ENCODE data around the gene OR51F2. TPM values are rescaled to one million over a fixed set of nuclear protein-coding genes. Genes with fewer than 3 reads are reported as not detected.

OR51F2 gene, protein sequence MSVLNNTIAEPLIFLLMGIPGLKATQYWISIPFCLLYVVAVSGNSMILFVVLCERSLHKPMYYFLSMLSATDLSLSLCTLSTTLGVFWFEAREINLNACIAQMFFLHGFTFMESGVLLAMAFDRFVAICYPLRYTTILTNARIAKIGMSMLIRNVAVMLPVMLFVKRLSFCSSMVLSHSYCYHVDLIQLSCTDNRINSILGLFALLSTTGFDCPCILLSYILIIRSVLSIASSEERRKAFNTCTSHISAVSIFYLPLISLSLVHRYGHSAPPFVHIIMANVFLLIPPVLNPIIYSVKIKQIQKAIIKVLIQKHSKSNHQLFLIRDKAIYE
- not detected in 2 replicates for total RNA-seq (2021)
- long read RNA-seq: 0 reads

DNA sequence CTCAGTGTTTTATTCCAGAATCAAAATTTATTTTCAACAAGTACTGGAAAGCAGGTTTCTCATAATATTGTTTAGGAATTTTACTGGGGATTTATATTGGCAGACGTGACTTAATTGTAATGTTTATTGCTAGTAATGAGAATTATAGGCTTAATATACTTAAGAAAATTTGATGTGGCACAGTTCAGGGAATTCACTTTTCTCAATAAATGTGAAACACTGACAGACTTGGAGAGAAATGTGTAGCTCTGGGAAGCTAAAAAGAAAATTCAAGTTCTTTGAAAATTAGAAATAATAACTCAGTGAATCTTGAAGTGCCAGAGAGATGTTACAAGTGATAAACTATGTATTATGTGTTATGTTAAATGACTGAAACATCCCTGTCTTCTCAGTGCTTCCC lies at the start of gene OR51F2:
Gene OR51F2, plus strand, starts transcription at position 301 of the 400 bp plus-strand sequence. CDS start 101 bp downstream, outside the sequence.
- H2BK15ac ChIP-seq (ENCODE audit: low read depth, low read length): no peak within 1 kb of the TSS

More for the DNA sequence above, at the start of gene OR51F2:
- H3K9me3 ChIP-seq (ENCODE audit: control insufficient read depth, low read depth, low read length): no peaks in the 10 kb centered on the region
- WGBS (ENCODE audit: extremely low coverage, insufficient read length, low lambda C conversion rate): no CpG with 5 or more reads among the region's 1 CpG
- H3K79me2 ChIP-seq (ENCODE audit: insufficient read depth, low read length): no peaks in the 10 kb centered on the region
- no peaks in the 10 kb centered on the region for H3K23me2 ChIP-seq (ENCODE audit: insufficient read length, low read depth, low read length, poor library complexity, severe bottlenecking)
- no peak within 1 kb of the TSS for H3T11ph ChIP-seq (ENCODE audit: low read length)
- no peak within 1 kb of the TSS for H2BK20ac ChIP-seq (ENCODE audit: low read depth, low read length, poor library complexity, severe bottlenecking)
- no peak within 1 kb of the TSS for H3K4me2 ChIP-seq (ENCODE audit: insufficient read depth, insufficient read length, low read length)
- H3K27me3 Mint-ChIP-seq (ENCODE audit: low read depth): no peaks in the 10 kb centered on the region; the same call in 1 of the 2 replicates
- H3K36me3 Mint-ChIP-seq (ENCODE audit: insufficient read depth in 1 of 3, low read depth in 3 of 3): no peaks in the 10 kb centered on the region
- H3K18ac ChIP-seq (ENCODE audit: insufficient read length, low read depth, low read length): no peak within 1 kb of the TSS
- H3K9me3 Mint-ChIP-seq: no peaks in the 10 kb centered on the region
- no peak within 1 kb of the TSS for H2AFZ ChIP-seq (ENCODE audit: low read length)
- no peak within 1 kb of the TSS for H3K4ac ChIP-seq (ENCODE audit: low read depth, low read length)
- H3K4me3 Mint-ChIP-seq: no peak within 1 kb of the TSS
- no peaks in the 10 kb centered on the region for H4K20me1 ChIP-seq (ENCODE audit: control insufficient read depth, insufficient read depth, insufficient read length)
- H2BK5ac ChIP-seq (ENCODE audit: insufficient read length, low read length): no peak within 1 kb of the TSS
- H3K4me1 Mint-ChIP-seq: no peaks in the 10 kb centered on the region
- no peak within 1 kb of the TSS for H4K91ac ChIP-seq (ENCODE audit: insufficient read length, low read depth, low read length)
- no peak within 1 kb of the TSS for H4K5ac ChIP-seq (ENCODE audit: insufficient read length, low read depth, low read length)
- TF ChIP-seq, protein P1, sequence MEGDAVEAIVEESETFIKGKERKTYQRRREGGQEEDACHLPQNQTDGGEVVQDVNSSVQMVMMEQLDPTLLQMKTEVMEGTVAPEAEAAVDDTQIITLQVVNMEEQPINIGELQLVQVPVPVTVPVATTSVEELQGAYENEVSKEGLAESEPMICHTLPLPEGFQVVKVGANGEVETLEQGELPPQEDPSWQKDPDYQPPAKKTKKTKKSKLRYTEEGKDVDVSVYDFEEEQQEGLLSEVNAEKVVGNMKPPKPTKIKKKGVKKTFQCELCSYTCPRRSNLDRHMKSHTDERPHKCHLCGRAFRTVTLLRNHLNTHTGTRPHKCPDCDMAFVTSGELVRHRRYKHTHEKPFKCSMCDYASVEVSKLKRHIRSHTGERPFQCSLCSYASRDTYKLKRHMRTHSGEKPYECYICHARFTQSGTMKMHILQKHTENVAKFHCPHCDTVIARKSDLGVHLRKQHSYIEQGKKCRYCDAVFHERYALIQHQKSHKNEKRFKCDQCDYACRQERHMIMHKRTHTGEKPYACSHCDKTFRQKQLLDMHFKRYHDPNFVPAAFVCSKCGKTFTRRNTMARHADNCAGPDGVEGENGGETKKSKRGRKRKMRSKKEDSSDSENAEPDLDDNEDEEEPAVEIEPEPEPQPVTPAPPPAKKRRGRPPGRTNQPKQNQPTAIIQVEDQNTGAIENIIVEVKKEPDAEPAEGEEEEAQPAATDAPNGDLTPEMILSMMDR (conservative IDR thresholded peaks at IDR 0.05): no peak
- H4K8ac ChIP-seq (replicated peaks; ENCODE audit: insufficient read length, low read depth, low read length): no peak within 1 kb of the TSS
- H3K27ac ChIP-seq (ENCODE audit: insufficient read length, low read depth, low read length): no peak within 1 kb of the TSS
- no peak within 1 kb of the TSS for H3K56ac ChIP-seq (ENCODE audit: insufficient read length, low read depth, low read length)
- no peak within 1 kb of the TSS for H3K9ac ChIP-seq (ENCODE audit: extremely low read depth, insufficient read length, low read length)
- H3K27me3 ChIP-seq (ENCODE audit: insufficient read depth, low read length): no peaks in the 10 kb centered on the region
- no peak for DNase-seq
- no peaks in the 10 kb centered on the region for H3K4me1 ChIP-seq (ENCODE audit: insufficient read depth, low read length)
- H3K27ac Mint-ChIP-seq: peak within 1 kb of the TSS in 1 of 3 experiments; percentile 21; a peak in 2 of 7 replicates
- H2BK12ac ChIP-seq (ENCODE audit: insufficient read length, low read depth, low read length): no peak within 1 kb of the TSS
- no peak within 1 kb of the TSS for H2BK120ac ChIP-seq (ENCODE audit: low read depth, low read length, poor library complexity, severe bottlenecking)
- H3K14ac ChIP-seq (ENCODE audit: insufficient read depth, low read length): no peak within 1 kb of the TSS
- H3K79me1 ChIP-seq (ENCODE audit: insufficient read depth, low read depth, low read length, poor library complexity, severe bottlenecking): no peaks in the 10 kb centered on the region
- no peak within 1 kb of the TSS for H3K23ac ChIP-seq (ENCODE audit: insufficient read length, low read depth, low read length)
- H2AK5ac ChIP-seq (ENCODE audit: insufficient read length, low read length): no peak within 1 kb of the TSS

Data from H9 (cell line).